Muscle layer of colon (tissue), 2 donors: ENCODE results near the gene ADAMTSL3.

ENCODE experiments used
- H3K27ac ChIP-seq: one replicate; pipeline ENCODE4 v1.7.0; 2013; ENCODE audit warnings: low read depth, mild to moderate bottlenecking, low read length, moderate library complexity
- H3K27me3 ChIP-seq, 2 donors: one replicate each; pipeline ENCODE4 v1.7.0; 2013; ENCODE audit warnings: low read length in 2 of 2, mild to moderate bottlenecking in 2 of 2; ENCODE audit not compliant: insufficient read depth in 2 of 2, control insufficient read depth in 1 of 2
- H3K36me3 ChIP-seq: one replicate; pipeline ENCODE4 v1.7.0; 2013; ENCODE audit warnings: mild to moderate bottlenecking, low read length; ENCODE audit not compliant: insufficient read depth
- H3K4me1 ChIP-seq: one replicate; pipeline ENCODE4 v1.7.0; 2013; ENCODE audit warnings: mild to moderate bottlenecking, low read length; ENCODE audit not compliant: insufficient read depth
- H3K4me3 ChIP-seq, 2 donors: one replicate each; pipeline ENCODE4 v1.7.0; 2013; ENCODE audit warnings: low read length in 2 of 2, low read depth in 1 of 2, mild to moderate bottlenecking in 1 of 2, moderate library complexity in 1 of 2
- H3K9ac ChIP-seq: one replicate; pipeline ENCODE4 v1.7.0; 2013; ENCODE audit warnings: low read length
- H3K9me3 ChIP-seq: one replicate; pipeline ENCODE4 v1.7.0; 2013; ENCODE audit warnings: mild to moderate bottlenecking, low read length
- donor health status: abdominal sarcoma.
- donor health status: Adenocarcinoma of cecum.

The ADAMTSL3 gene

GRCh38 chr15:83866692-83867091 lies 212.8 kb downstream of the ADAMTSL3 start:
- H3K9ac ChIP-seq = no peak overlapping the region
- H3K9me3 ChIP-seq = no peaks in the 10 kb centered on the region

GRCh38 chr15:83869341-83869740 lies 215.4 kb downstream of the ADAMTSL3 start:
- H3K9me3 ChIP-seq = no peaks in the 10 kb centered on the region
- no peaks in the 10 kb centered on the region for H3K36me3 ChIP-seq
- no peak overlapping the region for H3K27ac ChIP-seq
- H3K4me1 ChIP-seq = peaks cover 28% of the 10 kb centered on the region
- no peak overlapping the region for H3K9ac ChIP-seq
- H3K4me3 ChIP-seq = no peak overlapping the region
- no peaks in the 10 kb centered on the region for H3K27me3 ChIP-seq

More at GRCh38 chr15:83866692-83867091, 212.8 kb downstream of the ADAMTSL3 start:
- no peak overlapping the region for H3K4me3 ChIP-seq
- no peak overlapping the region for H3K27ac ChIP-seq
- H3K36me3 ChIP-seq = no peaks in the 10 kb centered on the region
- no peaks in the 10 kb centered on the region for H3K27me3 ChIP-seq
- peaks cover 22% of the 10 kb centered on the region for H3K4me1 ChIP-seq

GRCh38 chr15:83871808-83872559 lies 218.1 kb downstream of the ADAMTSL3 start:
- Histone ChIP-seq H3K9me3 (no peaks in the 10 kb centered on the region), H3K4me1 (peaks cover 22% of the 10 kb centered on the region), H3K36me3 (no peaks in the 10 kb centered on the region), H3K9ac (no peak overlapping the region), H3K4me3 (no peak overlapping the region), H3K27ac (no peak overlapping the region), H3K27me3 (no peaks in the 10 kb centered on the region)

- peaks cover 15% of the 10 kb centered on the region for H3K4me1 ChIP-seq
- no peaks in the 10 kb centered on the region for H3K36me3 ChIP-seq
- H3K9me3 ChIP-seq = no peaks in the 10 kb centered on the region
- H3K27me3 ChIP-seq = no peaks in the 10 kb centered on the region
- H3K9ac ChIP-seq = no peak overlapping the region
- H3K27ac ChIP-seq = no peak overlapping the region
- H3K4me3 ChIP-seq = no peak overlapping the region
These were observed 220.0 kb downstream of the ADAMTSL3 start for GRCh38 chr15:83873966-83874365.

- H3K27ac ChIP-seq = no peak overlapping the region
These were observed 226.6 kb downstream of the ADAMTSL3 start for GRCh38 chr15:83880529-83880928.

GRCh38 chr15:83881156-83881555 lies 227.2 kb downstream of the ADAMTSL3 start:
- Histone ChIP-seq H3K27me3 (no peaks in the 10 kb centered on the region), H3K4me1 (no peaks in the 10 kb centered on the region), H3K27ac (peak overlapping the region; percentile 24), H3K36me3 (peaks cover 10% of the 10 kb centered on the region), H3K9me3 (no peaks in the 10 kb centered on the region), H3K9ac (no peak overlapping the region), H3K4me3 (no peak overlapping the region)

More at GRCh38 chr15:83880529-83880928, 226.6 kb downstream of the ADAMTSL3 start:
- Histone ChIP-seq H3K9me3 (no peaks in the 10 kb centered on the region), H3K4me3 (no peak overlapping the region), H3K9ac (no peak overlapping the region), H3K36me3 (peaks cover 5% of the 10 kb centered on the region), H3K4me1 (no peaks in the 10 kb centered on the region), H3K27me3 (no peaks in the 10 kb centered on the region)

GRCh38 chr15:83886321-83886720 lies 232.4 kb downstream of the ADAMTSL3 start:
- H3K27me3 ChIP-seq = no peaks in the 10 kb centered on the region
- no peak overlapping the region for H3K4me3 ChIP-seq
- H3K36me3 ChIP-seq = peaks cover 14% of the 10 kb centered on the region
- H3K9me3 ChIP-seq = no peaks in the 10 kb centered on the region
- peaks cover 17% of the 10 kb centered on the region for H3K4me1 ChIP-seq
- H3K27ac ChIP-seq = no peak overlapping the region
- H3K9ac ChIP-seq = no peak overlapping the region

- peaks cover 14% of the 10 kb centered on the region for H3K36me3 ChIP-seq
- no peaks in the 10 kb centered on the region for H3K27me3 ChIP-seq
- H3K4me1 ChIP-seq = peaks cover 17% of the 10 kb centered on the region
- no peaks in the 10 kb centered on the region for H3K9me3 ChIP-seq
- H3K9ac ChIP-seq = no peak overlapping the region
- H3K27ac ChIP-seq = no peak overlapping the region
- H3K4me3 ChIP-seq = no peak overlapping the region
These were observed 233.5 kb downstream of the ADAMTSL3 start for GRCh38 chr15:83887404-83887803.

- Histone ChIP-seq H3K4me3 (no peak overlapping the region), H3K4me1 (peaks cover 17% of the 10 kb centered on the region), H3K27ac (no peak overlapping the region), H3K9me3 (no peaks in the 10 kb centered on the region), H3K27me3 (no peaks in the 10 kb centered on the region), H3K36me3 (peaks cover 18% of the 10 kb centered on the region), H3K9ac (no peak overlapping the region)
These were observed 234.0 kb downstream of the ADAMTSL3 start for GRCh38 chr15:83887961-83888360.

- Histone ChIP-seq H3K9ac (no peak overlapping the region), H3K4me3 (no peak overlapping the region), H3K27me3 (no peaks in the 10 kb centered on the region), H3K4me1 (peaks cover 17% of the 10 kb centered on the region), H3K27ac (peak overlapping the region; percentile 32), H3K36me3 (peaks cover 23% of the 10 kb centered on the region), H3K9me3 (no peaks in the 10 kb centered on the region)
These were observed 236.1 kb downstream of the ADAMTSL3 start for GRCh38 chr15:83889995-83890394.

- peak overlapping the region; percentile 32 for H3K27ac ChIP-seq
- peaks cover 17% of the 10 kb centered on the region for H3K4me1 ChIP-seq
- no peak overlapping the region for H3K9ac ChIP-seq
These were observed 236.7 kb downstream of the ADAMTSL3 start for GRCh38 chr15:83890587-83890986.

GRCh38 chr15:83892498-83892897 lies 238.6 kb downstream of the ADAMTSL3 start:
- Histone ChIP-seq H3K9ac (no peak overlapping the region), H3K36me3 (peaks cover 9% of the 10 kb centered on the region), H3K27ac (no peak overlapping the region), H3K4me1 (peaks cover 17% of the 10 kb centered on the region), H3K27me3 (no peaks in the 10 kb centered on the region), H3K4me3 (no peak overlapping the region), H3K9me3 (no peaks in the 10 kb centered on the region)

More at GRCh38 chr15:83890587-83890986, 236.7 kb downstream of the ADAMTSL3 start:
- no peaks in the 10 kb centered on the region for H3K9me3 ChIP-seq
- no peaks in the 10 kb centered on the region for H3K27me3 ChIP-seq
- H3K36me3 ChIP-seq = peaks cover 19% of the 10 kb centered on the region
- H3K4me3 ChIP-seq = no peak overlapping the region
